ENCODE results near the gene EFR3B.
"Not testable (repeated sequence)": the region's sequence is repeated elsewhere in the genome, so short reads cannot be mapped to it uniquely, and the experiment has no call there.

Gene EFR3B

DNA sequence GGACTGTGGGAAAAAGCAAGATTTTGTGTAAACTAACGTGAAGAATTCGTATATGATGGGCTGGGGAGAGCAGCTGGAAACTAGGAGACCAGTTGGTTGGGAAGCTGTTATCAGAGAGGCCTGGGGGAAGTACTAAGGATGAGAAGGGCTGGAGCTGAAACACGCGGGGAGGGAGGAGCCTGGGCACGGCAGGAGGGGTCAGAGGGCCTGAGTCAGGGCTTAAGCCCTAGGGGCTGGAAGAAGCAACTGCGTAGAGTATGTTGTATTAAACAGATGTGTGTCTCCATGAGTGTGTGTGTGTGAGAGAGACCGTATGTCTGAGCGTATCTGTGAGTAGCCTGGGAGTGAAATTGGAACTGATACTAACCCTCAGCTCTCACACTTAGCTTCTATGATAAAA is 118.1 kb downstream of the EFR3B start:
- no peak for DNase-seq

DNA sequence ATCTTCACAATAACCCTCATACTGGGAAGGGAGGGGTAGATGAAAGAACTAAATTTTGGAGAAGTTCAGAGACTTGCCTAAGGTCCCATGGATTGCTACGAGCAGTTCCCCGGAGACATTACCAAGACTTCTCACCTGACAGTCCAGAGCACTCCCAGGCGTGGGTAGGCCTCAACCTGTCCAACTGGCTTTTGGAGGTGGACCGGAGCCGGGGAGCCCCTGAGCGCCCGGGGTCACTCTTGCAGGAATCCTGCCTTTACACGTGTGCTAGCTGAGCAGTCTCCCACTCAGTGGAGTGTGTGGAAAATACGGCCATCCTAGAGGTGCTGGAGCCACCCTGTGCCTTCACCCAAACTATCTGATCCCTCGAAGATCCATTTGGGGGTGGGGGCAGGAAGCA is 118.5 kb downstream of the EFR3B start:
- DNase-seq: no peak

DNA sequence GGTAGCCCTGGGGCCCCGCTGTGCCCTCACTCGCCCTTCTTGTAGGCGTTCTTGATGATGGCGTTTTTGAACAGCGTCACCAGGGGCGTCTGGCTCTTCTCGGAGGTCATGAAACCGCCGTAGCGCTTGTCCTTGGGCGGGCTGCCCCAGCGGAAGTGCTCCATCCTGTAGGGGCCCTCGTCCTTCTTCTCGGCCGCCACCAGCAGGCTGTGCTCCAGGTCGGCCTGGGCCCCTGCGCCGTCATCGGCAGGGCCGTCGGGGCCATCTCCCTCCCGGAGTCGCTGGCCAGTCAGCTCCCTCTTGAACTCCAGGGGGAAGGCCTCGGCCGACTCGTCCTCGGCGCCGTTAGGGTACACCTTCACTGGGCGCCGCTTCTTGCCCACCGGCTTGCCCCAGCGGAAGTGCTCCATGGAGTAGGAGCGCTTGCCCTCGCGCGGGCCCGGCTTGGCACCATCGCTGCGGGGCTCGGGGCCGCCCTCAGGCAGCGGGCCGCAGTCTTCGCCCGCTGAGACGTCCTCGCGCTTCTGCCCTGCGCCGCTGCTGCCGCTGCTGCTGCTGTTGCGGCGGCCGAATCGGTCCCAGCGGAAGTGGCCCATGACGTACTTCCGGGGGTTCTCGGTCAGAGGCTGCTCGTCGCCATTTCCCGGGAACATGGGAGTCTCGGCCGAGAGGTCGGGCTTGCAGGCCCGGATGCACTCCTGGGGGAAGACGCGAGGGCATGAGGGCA is 119.3 kb downstream of the EFR3B start:
- peak; percentile 81 for DNase-seq

DNA sequence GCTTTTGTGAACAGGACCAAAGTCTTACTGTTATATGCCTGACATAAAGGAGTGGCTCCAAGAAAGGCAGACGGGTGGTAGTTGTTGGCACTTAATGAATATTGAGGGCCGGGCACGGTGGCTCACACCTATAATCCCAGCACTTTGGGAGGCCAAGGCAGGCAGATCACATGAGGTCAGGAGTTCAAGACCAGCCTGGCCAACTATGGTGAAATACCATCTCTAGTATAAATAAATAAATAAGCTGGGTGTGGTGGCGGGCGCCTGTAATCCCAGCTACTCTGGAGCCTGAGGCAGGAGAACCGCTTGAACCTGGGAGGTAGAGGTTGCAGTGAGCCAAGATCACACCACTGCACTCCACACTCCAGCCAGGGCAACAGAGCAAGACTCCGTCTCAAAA is 120.2 kb downstream of the EFR3B start:
- DNase-seq: not testable (repeated sequence)

DNA sequence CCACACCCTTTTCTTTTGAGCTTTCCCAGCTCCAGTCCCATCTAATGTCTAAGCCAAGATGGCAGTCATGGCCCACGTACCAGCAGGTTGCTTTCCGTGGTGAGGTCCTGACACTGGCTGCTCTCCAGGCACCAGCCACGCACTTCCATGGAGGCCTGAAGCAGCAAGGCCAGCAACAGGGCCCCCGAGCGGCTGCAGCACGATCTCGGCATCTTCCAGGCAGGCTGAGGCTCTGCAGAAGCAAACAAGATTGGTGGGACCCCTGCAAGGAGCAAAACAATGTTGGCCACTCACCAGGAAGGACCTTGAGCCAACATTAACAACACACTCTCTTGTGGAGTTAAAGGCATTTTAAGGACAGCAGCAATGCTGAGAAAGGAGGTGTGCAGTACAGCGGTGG is 122.7 kb downstream of the EFR3B start:
- no peak for DNase-seq

DNA sequence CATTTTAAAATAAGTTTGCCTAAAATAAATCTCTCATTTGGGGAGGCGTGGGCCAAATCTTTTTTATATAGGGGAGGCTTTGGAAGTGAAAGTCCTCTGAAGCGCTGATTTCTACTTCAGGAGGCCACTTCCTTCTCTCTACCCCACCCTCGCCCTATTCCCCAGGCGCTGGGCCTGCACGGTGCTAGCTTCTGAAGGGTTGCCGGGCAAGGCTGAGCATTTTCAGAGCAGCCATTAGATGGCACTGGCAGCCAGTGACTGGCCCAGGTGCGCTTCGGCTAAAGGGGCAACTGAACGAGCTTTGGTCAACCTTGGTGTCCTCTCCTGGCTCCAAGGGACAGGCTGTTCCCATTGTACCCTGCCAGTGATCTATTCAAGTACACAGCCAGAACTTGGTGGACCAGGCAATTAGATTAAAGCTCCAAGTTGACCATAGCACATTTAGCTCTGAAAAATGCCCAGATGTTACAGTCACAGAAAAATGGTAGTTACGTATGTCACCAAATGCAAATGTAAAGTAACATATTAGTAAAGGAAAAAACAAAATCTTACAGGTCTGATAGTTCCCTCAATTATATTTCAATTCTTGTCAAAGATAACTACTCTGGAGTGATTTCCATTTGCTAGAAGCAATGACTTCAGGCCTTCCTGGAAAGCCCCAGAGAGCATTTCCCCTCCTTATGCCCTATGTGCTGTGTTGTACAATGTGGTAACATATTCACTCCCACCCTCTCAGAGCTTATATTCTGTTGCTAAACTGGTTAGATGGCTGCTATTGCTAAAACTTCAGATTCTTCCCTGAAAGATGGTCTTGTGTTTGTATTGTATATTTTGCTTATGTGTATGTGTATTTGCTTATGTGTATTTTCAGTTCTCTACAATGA is 124.4 kb downstream of the EFR3B start:
- DNase-seq: peak; percentile 76

DNA sequence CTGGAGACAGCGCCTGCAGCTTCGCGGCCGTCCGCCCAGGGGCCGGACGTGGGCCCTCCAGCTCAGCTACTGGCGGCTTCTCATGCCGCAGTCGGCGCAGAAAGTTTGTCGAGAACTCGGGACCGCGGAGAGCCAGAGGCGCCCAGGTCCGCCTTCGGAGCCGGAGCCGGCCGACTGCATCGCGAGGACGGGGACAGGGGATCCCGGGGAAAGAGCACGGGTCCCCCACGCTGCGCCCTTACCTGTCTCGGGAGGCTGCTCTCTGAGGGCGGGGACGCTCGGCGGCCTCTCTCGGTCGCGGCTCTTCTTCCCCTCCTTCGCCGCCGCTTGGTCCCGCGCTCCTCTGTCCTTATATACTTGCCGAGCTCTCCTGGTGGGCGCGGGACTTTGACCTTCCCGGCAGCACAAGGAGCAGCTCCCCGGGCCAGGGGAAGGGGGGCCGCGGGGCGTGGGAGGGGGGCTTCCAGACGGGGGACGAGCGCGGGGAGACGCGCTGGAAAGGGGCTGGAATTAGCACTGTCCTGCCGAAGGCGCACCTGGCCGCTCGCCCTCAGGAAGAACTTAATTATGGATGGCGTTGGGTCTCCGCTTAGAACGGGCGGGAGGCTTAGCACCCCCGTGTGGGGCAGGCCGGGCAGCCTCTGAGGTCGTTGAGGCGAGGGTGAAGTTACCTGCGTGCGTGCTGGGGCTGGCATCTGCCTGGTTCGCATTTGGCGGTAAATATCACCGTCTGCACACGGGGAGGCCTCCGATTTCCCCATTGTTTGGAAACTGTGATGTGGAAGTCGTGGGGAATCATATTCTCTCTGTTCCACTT is 126.6 kb downstream of the EFR3B start, which contains the start of gene POMC:
POMC (minus strand) TSS at position 325 of the 817 bp plus-strand sequence. CDS start 3,808 bp downstream, outside the sequence.
- DNase-seq: no peak

DNA sequence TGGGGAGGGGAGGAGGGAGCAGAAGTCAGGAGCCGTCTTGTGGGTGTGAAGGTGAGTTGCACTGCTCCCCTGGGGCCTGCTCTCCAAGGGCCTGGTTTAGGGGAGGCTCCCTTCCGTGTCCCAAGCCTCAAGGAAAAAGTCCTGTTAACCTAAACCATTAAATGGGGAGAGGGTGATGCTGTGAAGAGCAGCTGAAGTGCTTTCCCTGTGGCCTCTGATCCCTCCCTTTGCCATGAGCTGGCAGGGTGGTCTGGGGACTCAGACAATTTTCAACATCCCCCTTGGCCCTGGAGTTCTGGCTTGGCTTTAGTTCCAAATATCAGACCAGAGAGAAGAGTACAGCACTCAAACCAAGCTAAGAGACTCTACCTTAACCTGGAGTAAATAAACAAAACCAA is 127.2 kb downstream of the EFR3B start:
- DNase-seq: no peak

DNA sequence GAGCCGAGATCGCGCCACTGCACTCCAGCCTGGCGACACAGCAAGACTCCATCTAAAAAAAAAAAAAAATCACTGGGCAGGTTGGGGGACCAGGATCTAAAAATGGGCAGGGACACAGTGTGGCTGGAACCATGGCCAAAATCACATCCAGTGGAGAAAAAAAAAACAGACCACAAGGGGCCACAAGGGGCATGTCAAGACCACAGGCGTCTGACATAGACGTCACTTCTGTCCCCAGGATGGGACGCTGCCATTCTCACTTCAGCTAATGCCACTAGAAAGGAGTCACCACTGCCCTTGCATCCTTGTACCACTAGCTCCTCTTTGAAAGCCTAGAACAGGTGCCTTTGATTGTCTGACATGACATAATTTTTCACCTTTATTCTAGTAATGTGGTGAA is 129.0 kb downstream of the EFR3B start:
- DNase-seq: no peak

DNA sequence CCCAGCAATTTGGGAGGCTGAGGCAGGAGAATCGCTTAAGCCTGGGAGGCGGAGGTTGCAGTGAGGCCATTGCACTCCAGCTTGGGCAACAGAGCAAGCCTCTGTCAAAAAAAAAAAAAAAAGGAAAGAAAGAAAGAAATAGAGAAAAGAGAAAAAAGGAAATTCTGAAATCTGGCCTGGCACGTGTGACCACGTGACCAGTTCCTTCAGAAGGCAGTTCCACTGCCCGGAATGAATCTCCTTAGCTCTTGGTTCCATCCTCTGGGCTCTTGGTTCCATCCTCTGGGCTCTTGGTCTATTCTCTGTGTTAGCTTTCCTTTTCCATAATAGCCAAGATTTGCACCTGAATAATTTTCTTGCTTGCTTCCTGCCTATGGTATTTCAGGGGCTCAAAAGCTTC is 131.8 kb downstream of the EFR3B start:
- no peak for DNase-seq

DNA sequence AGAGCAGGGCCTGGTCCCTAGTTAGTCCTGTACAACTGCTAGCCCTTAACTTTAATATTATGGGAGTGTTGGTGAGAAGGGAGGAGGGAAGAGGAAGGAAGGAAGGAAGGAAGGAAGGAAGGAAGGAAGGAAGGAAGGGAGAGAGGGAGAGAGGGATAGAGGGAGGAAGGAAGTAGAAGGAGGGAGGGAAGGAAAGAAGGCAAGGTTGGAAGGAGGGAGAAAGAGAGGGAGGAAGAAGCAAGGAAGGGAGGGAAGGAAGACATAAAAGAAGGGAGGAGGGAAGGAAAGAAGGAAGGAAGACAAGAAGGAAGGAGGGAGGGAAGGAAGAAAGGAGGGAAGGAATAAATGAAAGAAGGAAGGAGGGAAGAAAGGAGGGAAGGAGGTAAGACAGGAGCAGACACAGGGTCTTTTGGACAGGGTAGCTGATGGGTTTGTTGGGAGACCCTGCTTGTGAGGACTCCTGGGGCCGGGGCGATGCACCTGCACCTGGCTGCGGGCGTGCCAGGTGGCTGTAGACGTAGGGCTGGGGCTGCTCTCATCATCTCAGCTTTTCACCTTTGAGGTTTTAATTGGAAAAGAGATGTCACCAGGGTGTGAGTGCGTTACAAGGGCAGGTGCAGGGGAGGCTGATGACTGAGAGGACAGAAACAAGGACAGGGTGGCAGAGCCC is 132.5 kb downstream of the EFR3B start:
- DNase-seq: no peak

DNA sequence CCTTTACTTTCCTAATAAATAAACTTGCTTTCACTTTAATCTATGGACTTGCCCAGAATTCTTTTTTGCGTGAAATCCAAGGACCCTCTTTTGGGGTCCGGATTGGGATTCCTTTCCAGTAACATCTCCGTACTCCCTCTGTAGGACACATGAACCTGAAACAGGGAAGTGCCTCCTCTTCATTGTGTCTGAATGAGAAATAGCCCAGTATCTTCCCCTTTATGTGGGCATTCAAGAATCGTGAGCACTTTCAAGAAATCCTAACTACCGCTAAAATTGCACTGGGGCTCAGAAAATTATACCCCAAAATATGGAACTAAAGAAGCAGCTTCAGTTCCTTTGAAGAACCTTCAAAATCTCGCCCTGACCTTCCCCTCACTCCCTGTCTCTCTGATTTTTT is 134.3 kb downstream of the EFR3B start:
- no peak for DNase-seq

DNA sequence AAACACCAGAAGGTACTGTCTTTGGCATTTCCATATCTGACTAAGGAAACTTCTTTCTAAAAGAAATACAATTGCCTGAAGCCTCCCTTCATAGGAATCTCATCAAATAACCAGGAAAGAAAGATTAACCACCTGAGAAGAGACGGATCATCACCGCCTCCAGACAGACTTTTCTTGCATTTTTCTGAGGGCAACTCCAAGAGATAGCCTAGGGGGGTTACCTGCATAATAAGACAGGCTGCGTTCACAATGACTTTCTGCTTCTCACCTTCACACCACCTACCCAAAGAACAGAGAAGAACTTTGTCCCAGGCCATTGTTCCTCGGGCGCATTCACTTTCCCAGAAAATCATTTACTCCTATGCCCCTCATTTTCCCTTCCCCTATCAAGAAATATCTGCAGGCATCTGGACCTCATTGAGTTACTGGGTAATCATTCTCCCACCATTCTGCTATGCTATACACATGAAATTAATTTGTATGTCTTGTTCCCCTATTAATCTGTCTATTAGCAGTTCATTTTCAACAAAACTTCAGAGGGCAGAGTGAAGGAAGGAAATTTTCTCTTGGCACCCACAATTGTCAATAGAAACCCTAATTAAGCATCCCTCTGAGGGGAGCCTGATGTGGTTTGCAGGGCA is 134.8 kb downstream of the EFR3B start:
- DNase-seq: no peak

DNA sequence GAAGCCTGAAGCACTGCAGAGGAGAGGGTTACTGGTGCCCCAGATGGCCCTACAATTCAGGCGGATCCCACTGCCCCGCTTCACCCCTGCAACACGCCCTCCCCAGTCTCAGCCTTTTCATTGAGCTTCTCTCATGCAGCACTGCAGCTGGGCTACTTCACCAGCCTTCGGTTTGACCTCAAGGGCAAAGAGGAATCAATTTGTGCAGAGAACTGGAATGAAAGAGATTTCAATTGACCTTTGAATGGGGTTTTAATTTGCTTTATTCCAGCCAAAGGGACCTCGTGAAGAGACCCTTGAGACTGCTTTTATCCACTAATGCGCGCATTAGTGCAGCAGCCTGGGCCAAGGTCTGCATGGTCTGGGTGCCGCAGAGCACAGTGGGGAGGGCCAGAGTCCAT is 135.3 kb downstream of the EFR3B start:
- DNase-seq: no peak

DNA sequence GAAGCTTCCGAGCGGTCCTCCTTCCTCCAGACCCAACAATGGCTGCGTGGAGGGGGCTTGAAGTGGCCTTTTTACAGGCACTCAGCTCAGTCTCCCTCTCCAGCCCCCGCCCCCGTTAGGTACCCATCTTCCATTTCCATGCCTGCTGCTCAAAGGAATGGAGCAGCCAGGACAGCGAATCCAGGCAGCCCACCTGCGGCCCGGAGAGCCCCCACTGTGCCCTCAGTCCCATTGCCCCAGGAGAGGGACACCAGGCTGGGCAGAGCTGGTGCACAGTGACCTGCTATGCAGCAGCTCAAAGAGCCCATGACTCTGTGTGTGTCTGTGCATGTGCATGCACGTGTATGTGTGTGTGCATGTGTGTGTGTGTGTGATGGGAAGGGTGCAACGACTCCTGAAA is 137.1 kb downstream of the EFR3B start:
- no peak for DNase-seq

DNA sequence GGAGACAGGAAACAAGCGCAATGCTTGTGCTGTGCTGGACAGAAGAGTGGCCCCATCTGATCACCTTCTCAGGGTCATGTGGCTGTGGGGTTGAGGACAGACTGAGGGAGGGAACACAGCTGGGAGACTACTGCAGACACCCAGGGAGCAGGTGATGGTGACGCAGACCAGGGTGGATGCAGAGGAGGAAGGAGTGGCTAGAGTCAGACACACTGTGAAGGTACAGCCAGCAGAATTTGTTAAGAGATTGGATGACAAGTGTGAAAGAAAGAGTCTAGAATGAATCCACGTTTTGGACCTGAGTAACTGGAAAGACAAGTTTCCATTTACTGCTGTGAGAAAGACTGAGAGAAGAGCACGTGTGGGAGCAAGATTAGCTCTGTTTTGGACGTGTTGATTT is 142.4 kb downstream of the EFR3B start:
- no peak for DNase-seq

DNA sequence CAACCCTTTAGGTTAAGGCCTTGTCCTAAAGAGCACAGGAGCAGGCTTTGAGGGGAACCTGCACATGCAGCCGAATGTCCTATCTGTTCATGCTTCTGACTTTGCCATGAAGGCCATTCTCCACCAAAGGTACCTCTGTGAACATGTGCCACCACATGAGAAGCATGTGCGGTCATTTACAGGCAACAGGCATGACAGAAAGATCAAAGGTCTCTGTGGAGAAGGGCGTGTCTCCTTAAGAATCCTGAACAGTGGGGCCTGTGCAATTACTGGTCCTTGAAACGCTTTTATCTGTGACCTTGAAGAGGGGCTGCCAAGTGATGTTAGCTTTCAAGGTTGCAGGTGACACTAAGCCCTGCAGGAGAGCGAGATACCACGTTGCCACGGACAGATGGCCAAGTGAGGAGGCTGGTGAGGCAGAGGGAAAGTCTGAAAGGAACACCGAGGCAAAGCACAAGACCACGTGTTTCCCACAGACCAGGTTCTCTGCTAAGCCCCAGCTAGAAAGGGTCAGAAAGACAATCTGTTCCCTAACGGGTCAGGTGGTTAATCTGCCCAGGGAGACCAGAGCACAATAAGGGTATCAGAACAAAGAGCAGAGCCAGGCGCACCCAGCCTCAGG is 146.0 kb downstream of the EFR3B start:
- no peak for DNase-seq

DNA sequence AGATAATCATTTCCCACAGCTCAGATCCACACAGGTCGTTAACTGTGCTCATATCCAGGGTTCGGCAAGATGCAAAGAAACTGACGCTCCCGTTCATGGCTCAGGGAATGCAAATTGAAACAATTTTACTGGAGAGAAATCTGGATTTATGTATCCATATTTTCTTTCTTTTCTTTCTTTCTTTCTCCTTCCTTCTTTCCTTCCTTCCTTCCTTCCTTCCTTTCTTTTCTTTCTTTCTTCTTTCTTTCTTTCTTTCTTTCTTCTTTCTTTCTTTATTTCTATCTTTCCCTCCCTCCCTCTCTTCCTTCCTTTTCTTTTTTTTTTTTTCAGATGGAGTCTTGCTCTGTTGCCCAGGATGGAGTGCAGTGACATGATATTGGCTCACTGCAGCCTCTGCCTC is 146.5 kb downstream of the EFR3B start:
- no peak for DNase-seq

DNA sequence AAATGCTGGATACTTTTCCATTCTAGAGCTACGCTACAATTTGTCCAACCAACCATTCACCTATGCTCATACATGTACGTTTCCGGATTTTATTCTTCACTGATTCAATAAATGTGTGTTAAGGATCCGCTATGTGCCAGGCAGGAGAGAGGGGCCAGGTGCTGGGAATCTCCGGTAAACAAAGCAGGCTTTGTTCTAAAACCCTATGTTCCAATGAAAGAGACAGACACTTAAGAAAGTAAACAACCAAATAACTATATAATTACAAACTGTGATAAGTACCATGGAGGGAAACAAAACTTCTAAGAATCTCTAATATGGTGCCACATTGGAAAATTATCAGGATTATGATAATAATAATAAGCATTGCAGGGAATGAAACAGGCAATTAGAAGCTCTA is 148.7 kb downstream of the EFR3B start:
- no peak for DNase-seq

DNA sequence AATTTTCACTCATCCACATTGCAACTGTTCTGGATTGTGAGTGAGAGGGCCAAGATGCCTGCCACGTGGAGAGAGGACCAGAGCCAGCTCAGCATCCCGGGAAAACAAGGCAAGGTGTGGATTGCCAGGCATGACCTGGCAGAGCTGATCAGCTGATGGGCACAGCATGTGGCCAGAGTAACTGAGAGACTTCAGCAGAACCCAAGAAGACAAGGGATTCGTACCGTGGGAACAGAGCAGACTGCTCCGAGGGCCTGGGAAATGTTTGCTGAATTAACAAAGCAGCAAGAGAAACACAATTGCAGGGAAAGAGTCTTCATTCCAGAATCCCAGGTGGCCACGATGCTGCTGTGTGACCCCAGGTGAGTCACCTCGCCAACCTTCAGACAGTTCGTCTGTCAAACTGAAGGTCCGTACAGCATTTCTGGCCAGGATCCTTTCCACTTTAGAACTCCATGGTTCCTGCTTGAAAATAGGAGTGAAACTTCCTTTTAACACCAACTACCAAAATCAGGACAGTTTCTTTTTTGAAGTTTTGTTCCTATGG is 152.8 kb downstream of the EFR3B start:
- no peak for DNase-seq

Data from CD4-positive, alpha-beta T cell treated with Interleukin-15 for 1 hour (primary cell).